Measurements from ENCODE around the gene SYNGR3.

DNA sequence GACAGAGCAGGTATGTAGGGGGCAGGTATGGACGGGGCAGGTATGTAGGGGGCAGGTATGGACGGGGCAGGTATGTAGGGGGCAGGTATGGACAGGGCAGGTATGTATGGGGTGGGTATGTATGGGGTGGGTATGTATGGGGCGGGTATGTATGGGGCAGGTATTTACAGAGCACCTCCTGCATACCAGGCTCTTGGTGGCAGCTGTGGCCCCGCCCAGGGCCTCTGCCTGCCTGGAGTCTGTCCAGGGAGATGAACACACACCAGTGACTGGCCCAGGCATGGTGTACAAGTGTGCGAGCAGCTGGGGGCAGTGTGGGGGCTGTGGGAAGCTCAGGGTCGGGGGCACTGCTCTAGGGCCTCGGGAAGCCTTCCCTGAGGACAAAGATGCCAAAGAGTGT, 39.7 kb upstream of the SYNGR3 start:
- no peak for TF ChIP-seq YY1 (IDR thresholded peaks at IDR 0.05; ENCODE audit: low read depth)
- no peak for TF ChIP-seq CEBPB (IDR thresholded peaks at IDR 0.05)
- TF ChIP-seq EP300 (IDR thresholded peaks at IDR 0.05; ENCODE audit: borderline replicate concordance): no peak
- TF ChIP-seq CREB1 (IDR thresholded peaks at IDR 0.05; ENCODE audit: low read depth): no peak
- TF ChIP-seq, protein P1, sequence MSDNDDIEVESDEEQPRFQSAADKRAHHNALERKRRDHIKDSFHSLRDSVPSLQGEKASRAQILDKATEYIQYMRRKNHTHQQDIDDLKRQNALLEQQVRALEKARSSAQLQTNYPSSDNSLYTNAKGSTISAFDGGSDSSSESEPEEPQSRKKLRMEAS (IDR thresholded peaks at IDR 0.05): no peak
- no peak for TF ChIP-seq RAD21 (IDR thresholded peaks at IDR 0.05; ENCODE audit: low read depth)
- TF ChIP-seq TEAD4 (IDR thresholded peaks at IDR 0.05): no peak
- no peak for TF ChIP-seq ZBTB7A (IDR thresholded peaks at IDR 0.05; ENCODE audit: low read depth)
- TF ChIP-seq, protein P2, sequence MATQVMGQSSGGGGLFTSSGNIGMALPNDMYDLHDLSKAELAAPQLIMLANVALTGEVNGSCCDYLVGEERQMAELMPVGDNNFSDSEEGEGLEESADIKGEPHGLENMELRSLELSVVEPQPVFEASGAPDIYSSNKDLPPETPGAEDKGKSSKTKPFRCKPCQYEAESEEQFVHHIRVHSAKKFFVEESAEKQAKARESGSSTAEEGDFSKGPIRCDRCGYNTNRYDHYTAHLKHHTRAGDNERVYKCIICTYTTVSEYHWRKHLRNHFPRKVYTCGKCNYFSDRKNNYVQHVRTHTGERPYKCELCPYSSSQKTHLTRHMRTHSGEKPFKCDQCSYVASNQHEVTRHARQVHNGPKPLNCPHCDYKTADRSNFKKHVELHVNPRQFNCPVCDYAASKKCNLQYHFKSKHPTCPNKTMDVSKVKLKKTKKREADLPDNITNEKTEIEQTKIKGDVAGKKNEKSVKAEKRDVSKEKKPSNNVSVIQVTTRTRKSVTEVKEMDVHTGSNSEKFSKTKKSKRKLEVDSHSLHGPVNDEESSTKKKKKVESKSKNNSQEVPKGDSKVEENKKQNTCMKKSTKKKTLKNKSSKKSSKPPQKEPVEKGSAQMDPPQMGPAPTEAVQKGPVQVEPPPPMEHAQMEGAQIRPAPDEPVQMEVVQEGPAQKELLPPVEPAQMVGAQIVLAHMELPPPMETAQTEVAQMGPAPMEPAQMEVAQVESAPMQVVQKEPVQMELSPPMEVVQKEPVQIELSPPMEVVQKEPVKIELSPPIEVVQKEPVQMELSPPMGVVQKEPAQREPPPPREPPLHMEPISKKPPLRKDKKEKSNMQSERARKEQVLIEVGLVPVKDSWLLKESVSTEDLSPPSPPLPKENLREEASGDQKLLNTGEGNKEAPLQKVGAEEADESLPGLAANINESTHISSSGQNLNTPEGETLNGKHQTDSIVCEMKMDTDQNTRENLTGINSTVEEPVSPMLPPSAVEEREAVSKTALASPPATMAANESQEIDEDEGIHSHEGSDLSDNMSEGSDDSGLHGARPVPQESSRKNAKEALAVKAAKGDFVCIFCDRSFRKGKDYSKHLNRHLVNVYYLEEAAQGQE (IDR thresholded peaks at IDR 0.05; ENCODE audit: low read depth): no peak
